ENCODE results near the gene ITGAE. TPM values are rescaled to one million over a fixed set of nuclear protein-coding genes. Genes with fewer than 3 reads are reported as not detected.
A peak's percentile ranks its signal among the peaks of the same experiment; 100 is the strongest.

Gene ITGAE
- total and polyA plus RNA-seq, 4 donors = 26.5 to 51.2 (median 42.1) TPM

- DNase-seq (ENCODE audit: low read depth in 4 of 6, low spot score in 6 of 6) = no peak
- no peaks in the 10 kb centered on the region for H3K27me3 ChIP-seq (ENCODE audit: control insufficient read depth, insufficient read depth, low read length)
- H3K9me3 ChIP-seq (ENCODE audit: control insufficient read depth, insufficient read depth, low read length) = no peaks in the 10 kb centered on the region
- peaks cover 13% of the 10 kb centered on the region for H3K4me1 ChIP-seq (ENCODE audit: control insufficient read depth, insufficient read depth, low read length)
- H3K36me3 ChIP-seq (ENCODE audit: control insufficient read depth, insufficient read depth, low read length) = peaks cover 13% of the 10 kb centered on the region
- H3K4me3 ChIP-seq (ENCODE audit: low read depth, low read length) = peak overlapping the region; percentile 80
- WGBS (ENCODE audit: insufficient coverage) = 5% methylated on average over 22 of the region's 27 CpGs
- H3K27ac ChIP-seq (ENCODE audit: low read depth, low read length) = no peak overlapping the region
Observed at GRCh38 chr17:3724378-3725077, 76.5 kb downstream of the ITGAE start.

GRCh38 chr17:3723556-3724377 is 77.2 kb downstream of the ITGAE start, which contains the start of gene HASPIN:
Gene HASPIN, plus strand, starts transcription at chr17:3723903. Its CDS starts 33 bp downstream, at chr17:3723936.
- peak within 1 kb of the TSS; percentile 80 for H3K4me3 ChIP-seq (ENCODE audit: low read depth, low read length)
- H3K4me1 ChIP-seq (ENCODE audit: control insufficient read depth, insufficient read depth, low read length) = peaks cover 13% of the 10 kb centered on the region
- no peaks in the 10 kb centered on the region for H3K27me3 ChIP-seq (ENCODE audit: control insufficient read depth, insufficient read depth, low read length)
- DNase-seq (ENCODE audit: low read depth in 4 of 6, low spot score in 6 of 6) = peak; percentile 82 to 97 (median 90)
- WGBS (ENCODE audit: insufficient coverage) = under 1% methylated on average over 98 of the region's 98 CpGs
- H3K9me3 ChIP-seq (ENCODE audit: control insufficient read depth, insufficient read depth, low read length) = no peaks in the 10 kb centered on the region
- H3K27ac ChIP-seq (ENCODE audit: low read depth, low read length) = peak within 1 kb of the TSS; percentile 70
- H3K36me3 ChIP-seq (ENCODE audit: control insufficient read depth, insufficient read depth, low read length) = peaks cover 16% of the 10 kb centered on the region

GRCh38 chr17:3723188-3723555 is 77.8 kb downstream of the ITGAE start:
- H3K36me3 ChIP-seq (ENCODE audit: control insufficient read depth, insufficient read depth, low read length) = peaks cover 19% of the 10 kb centered on the region
- no peaks in the 10 kb centered on the region for H3K9me3 ChIP-seq (ENCODE audit: control insufficient read depth, insufficient read depth, low read length)
- peak in 1 of 6 donors; percentile 63 for DNase-seq (ENCODE audit: low read depth in 4 of 6, low spot score in 6 of 6)
- peak overlapping the region; percentile 80 for H3K4me3 ChIP-seq (ENCODE audit: low read depth, low read length)
- H3K27me3 ChIP-seq (ENCODE audit: control insufficient read depth, insufficient read depth, low read length) = no peaks in the 10 kb centered on the region
- 3% methylated on average over 13 of the region's 13 CpGs for WGBS (ENCODE audit: insufficient coverage)
- peaks cover 13% of the 10 kb centered on the region for H3K4me1 ChIP-seq (ENCODE audit: control insufficient read depth, insufficient read depth, low read length)
- H3K27ac ChIP-seq (ENCODE audit: low read depth, low read length) = peak overlapping the region; percentile 70

- Histone ChIP-seq H3K4me1 (ENCODE audit: control insufficient read depth, insufficient read depth, low read length) (peaks cover 13% of the 10 kb centered on the region), H3K27me3 (ENCODE audit: control insufficient read depth, insufficient read depth, low read length) (no peaks in the 10 kb centered on the region), H3K4me3 (ENCODE audit: low read depth, low read length) (peak overlapping the region; percentile 80), H3K9me3 (ENCODE audit: control insufficient read depth, insufficient read depth, low read length) (no peaks in the 10 kb centered on the region), H3K36me3 (ENCODE audit: control insufficient read depth, insufficient read depth, low read length) (peaks cover 21% of the 10 kb centered on the region), H3K27ac (ENCODE audit: low read depth, low read length) (no peak overlapping the region)
- DNase-seq (ENCODE audit: low read depth in 4 of 6, low spot score in 6 of 6) = no peak
- 35% methylated on average over 6 of the region's 6 CpGs for WGBS (ENCODE audit: insufficient coverage)
Observed at GRCh38 chr17:3722716-3723115, 78.3 kb downstream of the ITGAE start.

GRCh38 chr17:3719265-3719664 is 81.7 kb downstream of the ITGAE start:
- Histone ChIP-seq H3K4me1 (ENCODE audit: control insufficient read depth, insufficient read depth, low read length) (peaks cover 7% of the 10 kb centered on the region), H3K27me3 (ENCODE audit: control insufficient read depth, insufficient read depth, low read length) (no peaks in the 10 kb centered on the region), H3K4me3 (ENCODE audit: low read depth, low read length) (no peak overlapping the region), H3K36me3 (ENCODE audit: control insufficient read depth, insufficient read depth, low read length) (peaks cover 47% of the 10 kb centered on the region), H3K27ac (ENCODE audit: low read depth, low read length) (no peak overlapping the region), H3K9me3 (ENCODE audit: control insufficient read depth, insufficient read depth, low read length) (no peaks in the 10 kb centered on the region)
- no peak for DNase-seq (ENCODE audit: low read depth in 4 of 6, low spot score in 6 of 6)

GRCh38 chr17:3718201-3718600 is 82.8 kb downstream of the ITGAE start:
- no peak for DNase-seq (ENCODE audit: low read depth in 4 of 6, low spot score in 6 of 6)
- no peaks in the 10 kb centered on the region for H3K9me3 ChIP-seq (ENCODE audit: control insufficient read depth, insufficient read depth, low read length)
- no peak overlapping the region for H3K27ac ChIP-seq (ENCODE audit: low read depth, low read length)
- 89% methylated on average over 4 of the region's 4 CpGs for WGBS (ENCODE audit: insufficient coverage)
- no peak overlapping the region for H3K4me3 ChIP-seq (ENCODE audit: low read depth, low read length)
- peaks cover 3% of the 10 kb centered on the region for H3K4me1 ChIP-seq (ENCODE audit: control insufficient read depth, insufficient read depth, low read length)
- peaks cover 50% of the 10 kb centered on the region for H3K36me3 ChIP-seq (ENCODE audit: control insufficient read depth, insufficient read depth, low read length)
- no peaks in the 10 kb centered on the region for H3K27me3 ChIP-seq (ENCODE audit: control insufficient read depth, insufficient read depth, low read length)

- 83% methylated on average over 5 of the region's 8 CpGs for WGBS (ENCODE audit: insufficient coverage)
- no peaks in the 10 kb centered on the region for H3K27me3 ChIP-seq (ENCODE audit: control insufficient read depth, insufficient read depth, low read length)
- no peak overlapping the region for H3K4me3 ChIP-seq (ENCODE audit: low read depth, low read length)
Observed at GRCh38 chr17:3715296-3715695, 85.7 kb downstream of the ITGAE start.

DNA sequence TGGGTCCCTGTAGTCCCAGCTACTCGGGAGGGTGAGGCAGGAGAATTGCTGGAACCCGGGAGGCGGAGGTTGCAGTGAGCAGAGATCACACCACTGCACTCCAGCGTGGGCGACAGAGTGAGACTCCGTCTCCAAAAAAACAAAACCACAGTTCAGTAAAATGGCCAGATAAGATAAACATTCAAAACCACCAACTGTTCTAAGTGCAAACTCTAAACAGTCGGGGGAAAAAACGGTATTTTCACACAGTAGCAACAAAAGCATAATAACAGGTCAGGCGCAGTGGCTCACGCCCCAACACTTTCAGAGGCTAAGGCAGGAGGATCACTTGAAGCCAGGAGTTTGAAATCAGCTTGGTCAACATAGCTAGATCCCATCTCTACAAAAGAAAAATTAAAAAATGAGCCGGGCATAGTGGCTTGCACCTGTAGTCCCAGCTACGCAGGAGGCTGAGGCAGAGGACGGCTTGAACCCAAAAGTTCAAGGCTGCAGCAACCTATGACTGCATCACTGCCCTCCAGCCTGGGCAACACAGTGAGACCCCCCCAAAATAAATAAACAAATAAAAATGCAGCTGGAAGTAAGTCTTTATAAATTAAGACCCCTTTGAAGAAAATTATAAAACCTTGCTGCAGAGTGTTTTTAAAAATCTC is 88.1 kb downstream of the ITGAE start:
- Histone ChIP-seq H3K36me3 (ENCODE audit: control insufficient read depth, insufficient read depth, low read length) (peaks cover 46% of the 10 kb centered on the region), H3K27me3 (ENCODE audit: control insufficient read depth, insufficient read depth, low read length) (no peaks in the 10 kb centered on the region), H3K9me3 (ENCODE audit: control insufficient read depth, insufficient read depth, low read length) (no peaks in the 10 kb centered on the region), H3K4me3 (ENCODE audit: low read depth, low read length) (no peak overlapping the region), H3K4me1 (ENCODE audit: control insufficient read depth, insufficient read depth, low read length) (no peaks in the 10 kb centered on the region), H3K27ac (ENCODE audit: low read depth, low read length) (no peak overlapping the region)
- DNase-seq (ENCODE audit: low read depth in 4 of 6, low spot score in 6 of 6) = no peak
- 86% methylated on average over 11 of the region's 13 CpGs for WGBS (ENCODE audit: insufficient coverage)

More at GRCh38 chr17:3715296-3715695, 85.7 kb downstream of the ITGAE start:
- DNase-seq (ENCODE audit: low read depth in 4 of 6, low spot score in 6 of 6) = no peak
- H3K4me1 ChIP-seq (ENCODE audit: control insufficient read depth, insufficient read depth, low read length) = no peaks in the 10 kb centered on the region
- H3K36me3 ChIP-seq (ENCODE audit: control insufficient read depth, insufficient read depth, low read length) = peaks cover 57% of the 10 kb centered on the region
- H3K9me3 ChIP-seq (ENCODE audit: control insufficient read depth, insufficient read depth, low read length) = no peaks in the 10 kb centered on the region
- no peak overlapping the region for H3K27ac ChIP-seq (ENCODE audit: low read depth, low read length)

DNA sequence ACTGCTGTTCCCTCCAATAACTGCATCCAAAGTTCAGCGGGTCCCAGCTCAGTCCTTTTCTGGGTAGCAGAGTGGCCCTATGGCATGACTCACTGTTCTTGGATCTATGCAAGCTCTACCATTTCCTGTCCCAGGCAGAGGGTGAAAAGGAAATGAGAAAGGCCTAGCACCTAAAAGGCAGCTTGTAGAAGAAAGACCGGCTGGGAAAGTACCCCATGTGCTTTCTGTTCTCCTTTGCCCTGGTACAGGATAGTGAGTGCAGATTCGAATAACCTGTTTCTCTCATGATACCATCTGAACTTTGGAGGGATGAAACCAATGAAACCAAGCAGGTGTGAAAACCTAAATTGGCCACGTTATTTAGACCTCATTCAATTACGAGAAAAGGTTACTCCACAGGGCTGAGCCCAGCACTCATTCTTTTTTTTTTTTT is 90.0 kb downstream of the ITGAE start:
- Histone ChIP-seq H3K36me3 (ENCODE audit: control insufficient read depth, insufficient read depth, low read length) (peaks cover 33% of the 10 kb centered on the region), H3K27me3 (ENCODE audit: control insufficient read depth, insufficient read depth, low read length) (no peaks in the 10 kb centered on the region), H3K27ac (ENCODE audit: low read depth, low read length) (no peak overlapping the region), H3K4me1 (ENCODE audit: control insufficient read depth, insufficient read depth, low read length) (no peaks in the 10 kb centered on the region), H3K9me3 (ENCODE audit: control insufficient read depth, insufficient read depth, low read length) (no peaks in the 10 kb centered on the region), H3K4me3 (ENCODE audit: low read depth, low read length) (no peak overlapping the region)
- DNase-seq (ENCODE audit: low read depth in 4 of 6, low spot score in 6 of 6) = no peak
- 60% methylated on average over 1 of the region's 5 CpGs for WGBS (ENCODE audit: insufficient coverage)

All from spinal cord (tissue), 10 donors.